Thyroid gland (tissue), 4 donors: ENCODE measurements around the gene GDPD5. TPM values are rescaled to one million over a fixed set of nuclear protein-coding genes. Genes with fewer than 3 reads are reported as not detected.

Experiments
- DNase-seq, 2 donors: peaks; one replicate each; pipeline ENCODE4 v3.0.0-alpha.2; 2019
- H3K27ac ChIP-seq, 3 donors: fragments of 200-600 bp; sonication (generic); 1 replicate in 2 of 3; 2 replicates in 1 of 3; pipeline ENCODE4 v1.5.1; 2016 to 2019; ENCODE audit warnings: mild to moderate bottlenecking in 1 of 3, moderate library complexity in 1 of 3
- H3K27me3 ChIP-seq: fragments of 200-600 bp; sonication (generic); one replicate; pipeline ENCODE4 v1.5.1; 2019
- H3K36me3 ChIP-seq, 2 donors: fragments of 200-600 bp; sonication (generic); one replicate each; pipeline ENCODE4 v1.5.1; 2016 to 2019
- H3K4me1 ChIP-seq, 2 donors: fragments of 200-600 bp; sonication (generic); one replicate each; pipeline ENCODE4 v1.5.1; 2017 to 2019
- H3K4me3 ChIP-seq, 3 donors: fragments of 200-600 bp; sonication (generic); replicated peaks in 1 of 3; 1 replicate in 2 of 3; 2 replicates in 1 of 3; pipeline ENCODE4 v1.5.1; 2016; ENCODE audit warnings: mild to moderate bottlenecking in 1 of 3
- H3K9me3 ChIP-seq: fragments of 200-600 bp; sonication (generic); one replicate; pipeline ENCODE4 v1.5.1; 2017
- CTCF ChIP-seq, 6 experiments: fragments of 200-600 bp in 3 of 6; fragments of 450-650 bp in 3 of 6; sonication (generic) in 3 of 6; IDR thresholded peaks; one replicate each; pipeline ENCODE4 v1.5.1; 2016 to 2019; ENCODE audit warnings: antibody characterized with exemption in 6 of 6, mild to moderate bottlenecking in 2 of 6, inconsistent platforms in 1 of 6, moderate library complexity in 1 of 6
- POLR2A ChIP-seq, 2 donors: fragments of 450-650 bp; IDR thresholded peaks; one replicate each; pipeline ENCODE4 v1.6.1; 2017; ENCODE audit warnings: antibody characterized with exemption in 2 of 2, mild to moderate bottlenecking in 2 of 2, moderate library complexity in 1 of 2
- WGBS, 2 donors: methylation state at CpG; one replicate each; pipeline ENCODE4 v1.1.5; 2017; 5-methylcytosine and 5-hydroxymethylcytosine counted together
- intact Hi-C: fragments of 100-400 bp; cut with DNase I; formaldehyde crosslinking; loops from one replicate; pipeline ENCODE4 v1.15.1; 2023
- total RNA-seq, 4 donors: library from RNA; depleted of rRNA; stranded (reverse); fragments of >200 nt; gene quantifications; one replicate each; pipeline ENCODE4 v1.2.3, GENCODE V29; 2016

The GDPD5 gene
- total RNA-seq, 4 donors from 2014 or later: 5.6 to 6.4 (median 6.1) TPM

- WGBS, 2 donors: 89 to 100% methylated on average over 1 of the region's 1 CpG
- intact Hi-C loops: loop anchor here (5.0 to 10.0 kb wide), 4 partner anchors 35 to 218 kb away; partner anchors contain the start of genes DGAT2 and MAP6
- Histone ChIP-seq H3K4me1 (peaks cover 0 to 4% of the 10 kb centered on the region in 2 donors), H3K36me3 (no peaks in the 10 kb centered on the region), H3K4me3 (no peak overlapping the region), H3K9me3 (no peaks in the 10 kb centered on the region), H3K27me3 (no peaks in the 10 kb centered on the region), H3K27ac (no peak overlapping the region)
- DNase-seq: no peak
- TF ChIP-seq POLR2A (IDR thresholded peaks at IDR 0.05) (no peak), CTCF (IDR thresholded peaks at IDR 0.05) (no peak)
These were observed 21.4 kb upstream of the GDPD5 start for GRCh38 chr11:75547177-75547576.

GRCh38 chr11:75543806-75544205 lies 18.1 kb upstream of the GDPD5 start:
- no peaks in the 10 kb centered on the region for H3K27me3 ChIP-seq

GRCh38 chr11:75542088-75542438 lies 16.3 kb upstream of the GDPD5 start:
- Histone ChIP-seq H3K27ac (no peak overlapping the region), H3K4me3 (no peak overlapping the region), H3K36me3 (no peaks in the 10 kb centered on the region), H3K4me1 (no peaks in the 10 kb centered on the region), H3K9me3 (no peaks in the 10 kb centered on the region), H3K27me3 (no peaks in the 10 kb centered on the region)
- intact Hi-C loops: loop anchor here (10.0 kb wide), 1 partner anchor 223 kb away; the partner anchor contains the start of gene DGAT2
- no peak for DNase-seq
- 83 to 86% methylated on average over 1 of the region's 1 CpG for WGBS, 2 donors
- TF ChIP-seq CTCF (IDR thresholded peaks at IDR 0.05) (no peak), POLR2A (IDR thresholded peaks at IDR 0.05) (no peak)

More at GRCh38 chr11:75543806-75544205, 18.1 kb upstream of the GDPD5 start:
- Histone ChIP-seq H3K27ac (no peak overlapping the region), H3K9me3 (no peaks in the 10 kb centered on the region), H3K4me1 (peaks cover 0 to 4% of the 10 kb centered on the region in 2 donors), H3K36me3 (no peaks in the 10 kb centered on the region), H3K4me3 (no peak overlapping the region)
- no peak for DNase-seq
- TF ChIP-seq CTCF (IDR thresholded peaks at IDR 0.05) (no peak), POLR2A (IDR thresholded peaks at IDR 0.05) (no peak)
- intact Hi-C loops: loop anchor here (10.0 kb wide), 1 partner anchor 221 kb away; the partner anchor contains the start of gene DGAT2
- WGBS, 2 donors: 88 to 93% methylated on average over 4 to 6 of the region's 6 CpGs

- DNase-seq: no peak
- Histone ChIP-seq H3K27ac (no peak overlapping the region), H3K36me3 (no peaks in the 10 kb centered on the region), H3K4me3 (no peak overlapping the region), H3K4me1 (no peaks in the 10 kb centered on the region), H3K27me3 (no peaks in the 10 kb centered on the region), H3K9me3 (no peaks in the 10 kb centered on the region)
- WGBS, 2 donors: 94 to 98% methylated on average over 4 of the region's 4 CpGs
- no peak for TF ChIP-seq POLR2A (IDR thresholded peaks at IDR 0.05)
- intact Hi-C loops: loop anchor here (10.0 kb wide), 1 partner anchor 223 kb away; the partner anchor contains the start of gene DGAT2
These were observed 15.7 kb upstream of the GDPD5 start for GRCh38 chr11:75541193-75542087.

- 69 to 76% methylated on average over 9 of the region's 9 CpGs for WGBS, 2 donors
- TF ChIP-seq CTCF (IDR thresholded peaks at IDR 0.05) (no peak), POLR2A (IDR thresholded peaks at IDR 0.05) (no peak)
- Histone ChIP-seq H3K9me3 (no peaks in the 10 kb centered on the region), H3K36me3 (no peaks in the 10 kb centered on the region), H3K27me3 (no peaks in the 10 kb centered on the region), H3K27ac (no peak overlapping the region), H3K4me3 (no peak overlapping the region), H3K4me1 (no peaks in the 10 kb centered on the region)
- no peak for DNase-seq
- intact Hi-C loops: loop anchor here (10.0 kb wide), 1 partner anchor 225 kb away; the partner anchor contains the start of gene DGAT2
These were observed 14.0 kb upstream of the GDPD5 start for GRCh38 chr11:75539459-75540334.
